Hematopoietic multipotent progenitor cell treated with erythropoietin and hydrocortisone succinate and interleukin-3 and kit ligand, for 17 days (in vitro differentiated cells): ENCODE data around the gene HRC.

Source experiments
- DNase-seq: peaks from one replicate; pipeline ENCODE4 v3.0.0-alpha.2; 2015; ENCODE audit warnings: low spot score

Gene HRC

GRCh38 chr19:49114630-49115363, 40.4 kb downstream of the HRC start:
- DNase-seq: no peak

GRCh38 chr19:49113762-49114629, 41.2 kb downstream of the HRC start, which contains the start of gene LIN7B:
TSS of gene LIN7B (plus strand) at chr19:49114370. CDS start at chr19:49114405, 35 bp downstream.
- DNase-seq: peak; percentile 85

DNA sequence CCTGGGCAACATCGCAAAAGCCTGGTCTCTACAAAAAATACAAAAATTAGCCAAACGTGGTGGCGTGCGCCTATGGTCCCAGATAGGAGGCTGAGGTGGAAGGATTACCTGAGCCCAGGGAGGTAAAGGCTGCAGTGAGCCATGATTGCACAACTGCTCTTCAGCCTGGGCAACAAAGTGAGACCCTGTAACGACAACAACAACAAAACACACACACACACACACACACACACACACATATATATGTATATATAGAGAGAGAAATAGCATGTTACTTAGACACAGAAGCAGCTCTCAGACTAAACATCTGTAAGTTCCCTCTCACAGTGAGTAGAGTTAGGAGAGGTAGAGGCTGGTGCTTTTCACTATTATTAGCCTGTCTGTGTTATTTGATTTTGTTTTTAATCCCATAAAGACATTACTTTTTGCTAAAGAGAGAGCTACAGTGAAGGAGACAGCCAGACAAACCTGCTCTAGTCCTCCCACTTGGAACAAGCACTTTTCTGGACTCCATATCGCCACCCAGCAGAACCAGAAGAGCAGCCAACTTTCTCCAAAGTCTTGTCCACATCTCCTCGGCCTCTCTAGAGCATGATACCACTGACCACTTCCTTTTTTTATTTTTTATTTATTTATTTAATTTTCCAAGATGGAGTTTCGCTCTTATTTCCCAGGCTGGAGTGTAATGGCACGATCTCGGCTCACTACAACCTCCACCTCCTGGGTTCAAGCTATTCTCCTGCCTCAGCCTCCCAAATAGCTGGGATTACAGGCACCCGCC, 43.8 kb downstream of the HRC start:
- DNase-seq: no peak

DNA sequence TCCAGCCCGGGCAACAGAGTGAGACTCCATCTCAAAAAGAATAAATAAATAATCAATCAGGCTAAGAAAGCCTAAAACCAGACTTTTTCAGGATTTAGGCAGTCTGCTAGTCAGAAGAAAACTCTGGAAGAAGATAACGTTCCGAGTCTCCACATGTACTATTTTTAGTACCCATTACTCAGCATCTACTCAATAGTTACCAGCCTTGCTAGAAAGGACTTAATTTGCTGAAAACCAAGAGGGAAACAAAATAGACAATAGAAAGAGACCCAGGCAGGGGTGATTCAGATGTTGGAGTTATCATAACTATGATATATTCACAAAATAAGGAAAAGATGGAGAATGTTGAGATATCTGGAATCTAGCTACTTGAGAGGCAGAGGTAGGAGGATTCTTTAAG, 44.6 kb downstream of the HRC start:
- DNase-seq: no peak

DNA sequence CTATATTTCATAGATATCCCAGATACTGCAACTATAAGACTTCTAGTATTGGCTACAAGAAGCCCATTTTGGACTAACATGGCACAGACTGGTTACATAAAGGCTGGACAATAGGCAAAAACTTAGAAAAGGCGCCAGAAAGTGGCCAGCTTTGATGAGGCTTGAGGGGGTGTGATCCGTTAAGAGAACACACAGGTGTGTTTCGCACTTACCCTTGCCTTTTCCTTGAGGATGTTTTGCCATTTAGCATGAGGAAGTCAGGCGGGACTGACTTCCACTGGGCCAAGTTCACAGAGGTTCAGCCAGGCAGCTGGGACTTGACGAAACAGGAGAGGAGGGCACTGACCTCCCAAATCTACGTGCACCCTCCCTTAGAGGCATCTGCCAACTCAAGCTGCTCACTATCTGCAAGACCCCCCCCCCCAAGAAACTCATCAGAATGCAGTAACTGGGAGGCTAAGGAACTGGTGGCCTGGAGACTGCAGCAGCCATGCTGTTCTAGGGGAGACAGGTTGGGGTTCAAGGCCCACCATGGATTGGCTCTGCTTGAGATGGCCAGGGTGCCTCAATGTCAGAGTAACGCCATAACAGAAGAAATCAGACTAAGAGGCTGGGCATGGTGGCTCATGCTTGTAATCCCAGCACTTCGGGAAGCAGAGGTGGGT, 45.5 kb downstream of the HRC start:
- DNase-seq: no peak

- no peak for DNase-seq
Observed at GRCh38 chr19:49109051-49109450, 46.1 kb downstream of the HRC start.

DNA sequence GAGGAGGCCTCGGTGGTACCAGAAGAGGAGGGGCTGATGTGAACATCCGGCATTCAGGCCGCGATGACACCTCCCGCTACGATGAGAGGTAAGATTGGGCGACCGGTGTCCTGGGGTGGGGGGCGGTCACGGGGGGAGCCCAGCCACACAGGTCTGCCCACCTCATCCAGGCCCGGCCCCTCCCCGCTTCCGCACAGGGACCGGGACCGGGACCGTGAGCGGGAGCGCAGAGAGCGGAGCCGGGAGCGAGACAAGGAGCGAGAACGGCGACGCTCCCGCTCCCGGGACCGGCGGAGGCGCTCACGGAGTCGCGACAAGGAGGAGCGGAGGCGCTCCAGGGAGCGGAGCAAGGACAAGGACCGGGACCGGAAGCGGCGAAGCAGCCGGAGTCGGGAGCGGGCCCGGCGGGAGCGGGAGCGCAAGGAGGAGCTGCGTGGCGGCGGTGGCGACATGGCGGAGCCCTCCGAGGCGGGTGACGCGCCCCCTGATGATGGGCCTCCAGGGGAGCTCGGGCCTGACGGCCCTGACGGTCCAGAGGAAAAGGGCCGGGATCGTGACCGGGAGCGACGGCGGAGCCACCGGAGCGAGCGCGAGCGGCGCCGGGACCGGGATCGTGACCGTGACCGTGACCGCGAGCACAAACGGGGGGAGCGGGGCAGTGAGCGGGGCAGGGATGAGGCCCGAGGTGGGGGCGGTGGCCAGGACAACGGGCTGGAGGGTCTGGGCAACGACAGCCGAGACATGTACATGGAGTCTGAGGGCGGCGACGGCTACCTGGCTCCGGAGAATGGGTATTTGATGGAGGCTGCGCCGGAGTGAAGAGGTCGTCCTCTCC, 47.4 kb downstream of the HRC start:
- no peak for DNase-seq

- peak; percentile 74 for DNase-seq
Observed at GRCh38 chr19:49106648-49107135, 48.5 kb downstream of the HRC start.

- DNase-seq: no peak
Observed at GRCh38 chr19:49104229-49104864, 50.8 kb downstream of the HRC start.

DNA sequence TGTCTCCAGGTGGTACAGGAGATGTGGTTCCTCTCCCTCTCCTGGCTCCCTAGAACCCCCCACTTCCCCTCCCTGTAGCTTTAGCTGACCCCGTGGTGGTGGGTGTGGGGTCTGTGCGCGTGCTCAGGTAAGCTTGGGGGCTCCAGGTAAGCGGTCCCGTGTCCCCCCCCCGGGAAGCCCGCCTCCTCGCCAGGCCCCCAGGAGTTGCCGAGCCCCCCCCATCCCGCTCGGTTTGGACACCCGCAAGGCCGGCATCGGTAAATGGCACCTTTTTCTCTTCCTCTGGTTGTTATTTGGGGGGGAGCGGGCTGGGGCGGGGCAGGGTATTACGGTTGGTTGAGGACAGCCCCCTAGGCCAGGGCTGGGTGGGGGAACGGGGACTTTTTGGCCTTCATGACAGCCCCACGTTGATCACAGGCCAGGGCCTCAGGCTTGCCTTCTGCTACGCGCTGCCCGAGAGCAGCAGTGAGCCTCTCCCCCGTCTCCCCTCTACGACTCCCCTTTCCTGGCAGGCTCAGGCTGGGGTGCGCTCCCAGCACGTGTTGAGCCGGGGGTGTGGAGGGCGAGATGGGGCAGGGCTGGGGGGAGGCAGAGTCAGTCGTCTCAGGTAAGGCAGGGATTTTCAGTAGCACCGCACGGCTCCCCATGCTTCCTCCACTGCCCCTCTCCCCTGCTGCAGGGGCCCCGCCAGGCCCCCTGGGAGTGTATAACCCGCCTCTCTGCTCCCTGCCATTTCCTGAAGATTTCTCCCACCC, 51.7 kb downstream of the HRC start:
- no peak for DNase-seq

DNA sequence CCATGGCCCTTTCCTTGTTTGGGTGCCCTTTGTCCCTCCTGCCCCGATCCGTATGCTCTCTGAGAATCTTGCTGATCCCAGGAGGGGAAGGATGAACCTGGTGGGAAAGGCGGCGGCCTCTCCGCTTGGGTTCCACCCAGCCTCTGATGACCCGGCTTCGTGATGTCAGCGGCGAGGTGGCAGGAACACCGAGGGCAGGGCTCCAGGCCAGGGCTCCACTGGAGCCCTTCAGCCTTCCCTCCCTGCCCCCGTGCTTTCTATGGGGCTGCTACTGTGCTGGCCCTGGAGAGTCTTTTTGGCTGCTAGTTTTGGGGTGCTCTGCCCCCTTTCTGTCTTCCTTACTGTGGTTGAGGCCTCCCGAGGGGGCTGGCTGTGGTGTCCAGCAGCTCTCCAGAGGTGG, 52.9 kb downstream of the HRC start:
- no peak for DNase-seq
